Ectodermal cell (in vitro differentiated cells): Measurements from ENCODE around the gene VWA2.

ENCODE experiments used
- H3K27ac ChIP-seq: 2 replicates; pipeline ENCODE4 v1.7.0; 2013; ENCODE audit warnings: mild to moderate bottlenecking, low read depth, low read length; ENCODE audit not compliant: insufficient read depth, poor library complexity, severe bottlenecking
- H3K27me3 ChIP-seq: 2 replicates; pipeline ENCODE4 v1.7.0; 2013; ENCODE audit warnings: mild to moderate bottlenecking, low read length; ENCODE audit not compliant: insufficient read depth, control insufficient read depth, poor library complexity, severe bottlenecking
- H3K36me3 ChIP-seq: one replicate; pipeline ENCODE4 v1.7.0; 2013; ENCODE audit warnings: low read length; ENCODE audit not compliant: control insufficient read depth, insufficient read depth
- H3K4me1 ChIP-seq: one replicate; pipeline ENCODE4 v1.7.0; 2013; ENCODE audit warnings: low read length; ENCODE audit not compliant: control insufficient read depth, insufficient read depth
- H3K4me3 ChIP-seq: 2 replicates; pipeline ENCODE4 v1.7.0; 2013; ENCODE audit warnings: low read depth, low read length, control low read depth; ENCODE audit not compliant: insufficient read depth
- H3K9me3 ChIP-seq: 2 replicates; pipeline ENCODE4 v1.7.0; 2013; ENCODE audit warnings: mild to moderate bottlenecking, low read length, moderate library complexity; ENCODE audit not compliant: control insufficient read depth
- WGBS, 2 experiments: methylation state at CpG; one replicate each; pipeline ENCODE4 v1.1.7; 2013; ENCODE audit warnings: missing lambda C conversion rate in 2 of 2; 5-methylcytosine and 5-hydroxymethylcytosine counted together

The VWA2 gene

DNA sequence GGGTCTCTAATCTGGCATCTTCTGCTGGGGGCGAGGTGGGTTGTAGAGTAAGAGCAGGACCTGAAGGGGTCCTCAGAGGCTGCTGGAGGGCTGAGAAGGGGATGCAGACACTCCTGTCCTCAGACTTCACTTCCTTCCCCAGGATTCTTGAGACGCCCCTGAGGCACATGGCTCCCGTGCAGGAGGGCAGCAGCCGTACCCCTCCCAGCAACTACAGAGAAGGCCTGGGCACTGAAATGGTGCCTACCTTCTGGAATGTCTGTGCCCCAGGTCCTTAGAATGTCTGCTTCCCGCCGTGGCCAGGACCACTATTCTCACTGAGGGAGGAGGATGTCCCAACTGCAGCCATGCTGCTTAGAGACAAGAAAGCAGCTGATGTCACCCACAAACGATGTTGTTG, 52.0 kb downstream of the VWA2 start:
- H3K36me3 ChIP-seq, result peaks cover 4% of the 10 kb centered on the region
- H3K4me1 ChIP-seq, result no peaks in the 10 kb centered on the region
- no peaks in the 10 kb centered on the region for H3K9me3 ChIP-seq
- H3K27ac ChIP-seq, result no peak overlapping the region
- no peaks in the 10 kb centered on the region for H3K27me3 ChIP-seq
- no peak overlapping the region for H3K4me3 ChIP-seq
- WGBS, 2 experiments, result 90 to 91% methylated on average over 7 of the region's 7 CpGs

DNA sequence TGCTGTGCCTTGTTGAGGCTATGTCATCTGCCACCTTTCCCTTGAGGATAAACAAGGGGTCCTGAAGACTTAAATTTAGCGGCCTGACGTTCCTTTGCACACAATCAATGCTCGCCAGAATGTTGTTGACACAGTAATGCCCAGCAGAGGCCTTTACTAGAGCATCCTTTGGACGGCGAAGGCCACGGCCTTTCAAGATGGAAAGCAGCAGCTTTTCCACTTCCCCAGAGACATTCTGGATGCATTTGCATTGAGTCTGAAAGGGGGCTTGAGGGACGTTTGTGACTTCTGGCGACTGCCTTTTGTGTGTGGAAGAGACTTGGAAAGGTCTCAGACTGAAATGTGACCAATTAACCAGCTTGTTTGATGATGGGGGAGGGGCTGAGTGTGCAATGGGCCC, 52.5 kb downstream of the VWA2 start:
- Histone ChIP-seq H3K4me3 (no peak overlapping the region), H3K27ac (no peak overlapping the region), H3K27me3 (no peaks in the 10 kb centered on the region), H3K9me3 (no peaks in the 10 kb centered on the region), H3K4me1 (no peaks in the 10 kb centered on the region), H3K36me3 (peaks cover 4% of the 10 kb centered on the region)
- 91 to 94% methylated on average over 8 of the region's 8 CpGs for WGBS, 2 experiments

DNA sequence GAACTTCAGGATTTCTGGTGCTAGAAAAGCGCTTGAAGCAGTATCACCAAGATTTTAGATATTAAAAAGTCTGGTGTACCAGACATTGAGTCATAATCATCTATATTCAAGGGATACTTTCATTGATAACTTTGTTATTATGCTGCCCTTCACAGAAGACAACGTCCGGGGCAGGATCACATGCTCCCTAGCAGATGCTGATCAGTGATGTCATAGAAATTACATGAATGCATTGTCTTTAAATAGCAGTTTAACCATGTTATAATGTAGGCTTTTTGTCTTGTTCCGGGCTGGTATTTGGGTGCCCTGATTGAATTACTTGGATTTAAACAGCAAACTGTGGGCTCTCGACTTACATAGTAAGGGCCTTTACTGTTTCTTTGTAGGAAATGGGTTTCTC, 54.0 kb downstream of the VWA2 start:
- WGBS, 2 experiments, result 88 to 96% methylated on average over 5 of the region's 5 CpGs
- H3K27me3 ChIP-seq, result no peaks in the 10 kb centered on the region

DNA sequence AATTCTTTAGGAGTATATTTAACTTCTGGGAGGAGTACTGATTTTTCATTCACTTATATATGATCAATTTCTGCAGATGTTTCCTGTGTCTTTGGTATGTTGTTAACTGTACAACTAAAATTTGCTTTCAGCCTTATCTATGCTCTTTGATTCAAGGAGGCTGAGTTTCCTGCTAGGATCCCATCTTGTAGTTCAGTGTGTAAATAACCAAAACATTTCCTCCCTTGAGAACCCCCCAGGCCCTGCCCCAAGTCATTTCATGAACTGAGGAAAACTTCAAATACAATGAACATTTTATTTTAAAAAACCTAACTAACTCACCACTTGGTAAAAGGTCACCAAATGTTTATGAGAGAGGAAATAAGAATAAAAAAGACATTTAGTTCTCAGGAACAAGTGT, 55.5 kb downstream of the VWA2 start:
- no peak overlapping the region for H3K4me3 ChIP-seq
- no peaks in the 10 kb centered on the region for H3K27me3 ChIP-seq
- no peaks in the 10 kb centered on the region for H3K4me1 ChIP-seq
- H3K27ac ChIP-seq, result no peak overlapping the region
- H3K36me3 ChIP-seq, result peaks cover 4% of the 10 kb centered on the region
- no peaks in the 10 kb centered on the region for H3K9me3 ChIP-seq

More for the DNA sequence above, 54.0 kb downstream of the VWA2 start:
- H3K36me3 ChIP-seq, result peaks cover 4% of the 10 kb centered on the region
- H3K4me1 ChIP-seq, result no peaks in the 10 kb centered on the region
- no peaks in the 10 kb centered on the region for H3K9me3 ChIP-seq
- no peak overlapping the region for H3K27ac ChIP-seq
- H3K4me3 ChIP-seq, result no peak overlapping the region

DNA sequence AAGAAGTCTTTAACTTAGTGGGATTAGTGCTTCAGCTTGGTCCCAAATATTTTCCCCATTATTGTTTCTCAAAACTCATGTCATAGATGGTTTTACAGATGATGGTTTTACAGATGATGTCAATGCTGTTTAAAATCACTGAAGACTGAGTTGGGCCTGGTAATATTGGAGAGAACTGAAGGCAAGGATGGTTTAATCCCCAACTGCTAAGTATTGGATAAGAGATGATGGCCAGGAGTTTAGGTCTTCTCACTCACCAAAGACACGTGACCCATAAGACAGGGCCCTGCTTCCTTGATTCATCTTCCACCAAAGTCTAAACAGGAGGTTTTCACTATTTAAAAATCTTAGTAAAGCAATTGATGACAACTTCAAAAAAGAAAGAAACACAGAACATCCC, 56.3 kb downstream of the VWA2 start:
- Histone ChIP-seq H3K9me3 (no peaks in the 10 kb centered on the region), H3K27ac (no peak overlapping the region), H3K36me3 (peaks cover 4% of the 10 kb centered on the region), H3K4me1 (no peaks in the 10 kb centered on the region), H3K4me3 (no peak overlapping the region), H3K27me3 (no peaks in the 10 kb centered on the region)
- 0% methylated on average over 1 of the region's 1 CpG; no CpG with 5 or more reads in 1 of the 2 experiments for WGBS, 2 experiments

DNA sequence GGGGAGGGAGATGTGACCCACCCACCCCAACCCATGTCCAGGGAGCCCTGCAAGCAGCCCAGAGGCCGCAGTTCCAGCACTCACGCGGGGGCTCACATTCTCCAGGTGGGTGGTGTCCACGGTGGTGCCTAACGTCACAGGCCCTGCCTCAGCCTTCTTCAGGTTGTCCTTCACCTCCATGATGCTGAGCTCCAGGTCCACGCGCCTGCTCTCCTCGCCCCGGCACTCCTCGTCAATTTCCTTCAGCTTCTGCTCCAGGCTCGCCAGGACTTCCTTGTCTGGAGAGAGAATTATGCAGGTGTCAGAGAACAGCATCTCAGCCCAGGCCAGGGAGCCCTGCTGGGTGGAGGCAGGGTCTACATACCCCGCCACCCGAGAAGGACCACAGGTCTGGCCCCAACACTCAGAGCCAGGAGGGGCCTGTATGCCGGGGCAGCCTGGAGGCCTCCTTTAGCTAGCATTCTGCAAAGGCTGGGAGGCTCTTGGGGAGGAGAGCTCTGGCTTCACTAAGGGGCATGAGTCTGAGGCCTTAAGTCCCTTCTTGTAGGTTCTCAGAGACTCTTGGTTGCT, 58.2 kb downstream of the VWA2 start:
- Histone ChIP-seq H3K4me1 (no peaks in the 10 kb centered on the region), H3K27ac (no peak overlapping the region), H3K4me3 (no peak overlapping the region), H3K36me3 (peaks cover 4% of the 10 kb centered on the region), H3K9me3 (no peaks in the 10 kb centered on the region), H3K27me3 (no peaks in the 10 kb centered on the region)
- 95 to 96% methylated on average over 14 of the region's 14 CpGs for WGBS, 2 experiments

- Histone ChIP-seq H3K36me3 (peaks cover 4% of the 10 kb centered on the region), H3K9me3 (no peaks in the 10 kb centered on the region), H3K4me1 (no peaks in the 10 kb centered on the region), H3K27ac (no peak overlapping the region), H3K27me3 (no peaks in the 10 kb centered on the region), H3K4me3 (no peak overlapping the region)
- WGBS, 2 experiments, result 92 to 95% methylated on average over 16 of the region's 16 CpGs
Observed at GRCh38 chr10:114300036-114300645, 61.1 kb downstream of the VWA2 start.

DNA sequence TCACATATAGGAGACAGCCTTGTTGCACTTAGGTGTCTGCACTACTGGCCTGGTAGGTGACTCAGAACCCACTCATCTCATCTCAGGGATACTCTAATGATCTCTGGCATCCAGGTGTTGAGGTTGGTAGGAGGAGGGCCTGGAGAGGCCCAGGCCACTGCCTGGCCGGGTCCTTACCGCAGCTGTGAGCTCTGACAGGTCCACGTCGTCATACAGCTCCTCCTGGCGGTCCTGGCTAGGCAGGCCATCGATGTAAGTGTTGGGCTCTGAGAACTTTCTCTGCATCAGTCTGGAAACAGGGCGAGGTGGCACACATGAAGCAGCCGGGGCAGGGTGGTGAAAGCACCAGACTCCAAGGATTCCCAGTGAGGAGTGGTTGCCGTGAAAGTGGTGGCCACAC, 62.1 kb downstream of the VWA2 start:
- no peaks in the 10 kb centered on the region for H3K4me1 ChIP-seq
- H3K36me3 ChIP-seq, result no peaks in the 10 kb centered on the region
- no peaks in the 10 kb centered on the region for H3K27me3 ChIP-seq
- no peak overlapping the region for H3K27ac ChIP-seq
- WGBS, 2 experiments, result 93% methylated on average over 9 of the region's 9 CpGs
- H3K9me3 ChIP-seq, result no peaks in the 10 kb centered on the region
- H3K4me3 ChIP-seq, result no peak overlapping the region

- Histone ChIP-seq H3K9me3 (no peaks in the 10 kb centered on the region), H3K27me3 (no peaks in the 10 kb centered on the region), H3K36me3 (no peaks in the 10 kb centered on the region), H3K27ac (no peak overlapping the region), H3K4me1 (no peaks in the 10 kb centered on the region), H3K4me3 (no peak overlapping the region)
- WGBS, 2 experiments, result 88 to 89% methylated on average over 14 of the region's 14 CpGs
Observed at GRCh38 chr10:114301951-114302710, 63.1 kb downstream of the VWA2 start.

- H3K4me3 ChIP-seq, result no peak overlapping the region
- H3K27ac ChIP-seq, result no peak overlapping the region
- no peaks in the 10 kb centered on the region for H3K4me1 ChIP-seq
- H3K36me3 ChIP-seq, result no peaks in the 10 kb centered on the region
- H3K9me3 ChIP-seq, result no peaks in the 10 kb centered on the region
- no peaks in the 10 kb centered on the region for H3K27me3 ChIP-seq
- WGBS, 2 experiments, result 72 to 77% methylated on average over 10 of the region's 10 CpGs
Observed at GRCh38 chr10:114303556-114303955, 64.5 kb downstream of the VWA2 start.
